ENCODE data around the gene FOXO6. TPM values are rescaled to one million over a fixed set of nuclear protein-coding genes. Genes with fewer than 3 reads are reported as not detected.

The FOXO6 gene
- total and polyA plus RNA-seq, 2 of the 13 experiments (the other 11 are each of a cell fraction or from before 2014, with no cell fraction given): 0.13 TPM; not detected in 1

DNA sequence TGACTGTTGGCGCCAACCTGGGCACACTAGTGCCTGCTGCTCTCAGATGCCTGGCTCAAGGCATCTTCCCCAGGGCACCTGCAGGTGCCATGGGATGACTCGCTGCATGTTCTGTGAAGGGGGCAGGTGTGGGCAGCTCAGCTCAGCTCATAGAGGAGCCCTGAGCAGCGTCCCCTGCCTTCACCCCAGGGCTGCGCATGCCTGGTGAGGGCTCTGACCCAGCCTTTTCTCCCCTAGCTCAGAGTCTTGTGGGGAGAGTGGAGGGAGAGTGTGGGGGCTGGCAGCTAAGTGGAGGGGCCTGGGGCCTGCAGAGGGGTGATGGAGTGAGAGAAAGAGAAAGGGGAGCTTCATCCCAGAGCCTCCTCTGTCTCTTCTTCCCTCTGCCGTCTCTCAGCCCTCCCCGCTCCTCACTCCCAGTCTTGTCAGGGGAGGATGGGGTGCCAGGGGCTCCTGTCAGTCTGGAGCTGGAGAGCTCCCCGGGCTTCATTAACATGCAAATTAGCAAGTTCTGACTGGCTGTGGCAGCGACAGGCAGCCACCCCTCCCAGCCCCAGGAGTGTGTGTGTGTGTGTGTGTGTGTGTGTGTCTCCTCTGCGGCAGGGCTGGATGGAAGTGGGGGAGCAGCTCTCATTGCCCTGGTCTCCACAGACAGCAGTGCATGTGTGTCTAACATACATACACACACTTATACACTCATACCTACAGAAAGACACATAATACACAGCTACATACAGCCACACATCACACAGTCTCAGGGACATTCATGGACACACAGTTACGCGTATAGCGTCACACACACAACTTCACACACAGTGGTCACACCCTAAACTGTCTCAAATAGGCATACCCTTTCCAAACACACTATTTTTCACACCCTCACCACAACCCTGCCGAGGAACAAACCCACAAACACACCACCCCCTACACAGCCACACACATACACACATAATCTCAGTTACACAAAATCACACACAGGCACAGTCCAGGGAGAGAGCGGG, 34.0 kb downstream of the FOXO6 start (continued):
- TF ChIP-seq ZNF737 (CRISPR knock-in tag; IDR thresholded peaks at IDR 0.05; ENCODE audit: borderline replicate concordance): no peak
- TF ChIP-seq MBD4 (IDR thresholded peaks at IDR 0.05; ENCODE audit: borderline replicate concordance, low read length): no peak

DNA sequence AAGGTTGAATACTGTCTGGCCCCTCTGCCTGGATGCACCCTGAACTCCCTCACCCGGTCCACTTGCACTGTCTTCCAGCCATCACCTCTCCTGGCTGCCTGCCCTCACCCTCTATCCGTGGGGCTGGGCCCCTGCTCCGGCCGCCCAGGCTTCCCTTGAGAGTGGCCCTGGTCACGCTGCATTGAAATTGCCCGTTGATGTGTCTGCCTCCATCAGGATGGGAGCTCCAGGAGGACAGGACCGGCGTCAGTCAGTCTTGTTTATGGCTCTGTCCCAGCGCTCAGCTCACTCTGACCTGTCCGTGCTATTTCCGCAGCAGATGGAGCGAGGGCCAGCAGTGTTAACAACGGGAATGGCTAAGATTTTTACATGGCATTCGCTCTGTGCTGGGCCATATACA, 34.9 kb downstream of the FOXO6 start:
- H3K36me3 ChIP-seq (replicated peaks in 1 of 2; ENCODE audit: control insufficient read depth in 1 of 2, insufficient read depth in 2 of 2, low read length in 2 of 2): no peaks in the 10 kb centered on the region
- TF ChIP-seq MED8 (CRISPR knock-in tag; IDR thresholded peaks at IDR 0.05; ENCODE audit: insufficient replicate concordance): no peak
- no peak for TF ChIP-seq NCOA5 (CRISPR knock-in tag; IDR thresholded peaks at IDR 0.05)
- no peak for TF ChIP-seq ZNF264 (CRISPR knock-in tag; IDR thresholded peaks at IDR 0.05)
- no peak for TF ChIP-seq ZKSCAN1 (IDR thresholded peaks at IDR 0.05; ENCODE audit: low read length)
- no peak for TF ChIP-seq SALL2 (CRISPR knock-in tag; IDR thresholded peaks at IDR 0.05)
- no peak for TF ChIP-seq ZNF543 (CRISPR knock-in tag; IDR thresholded peaks at IDR 0.05)
- no peak for TF ChIP-seq KDM5B (CRISPR knock-in tag; IDR thresholded peaks at IDR 0.05; ENCODE audit: borderline replicate concordance)
- no peak for TF ChIP-seq WIZ (CRISPR knock-in tag; IDR thresholded peaks at IDR 0.05)
- TF ChIP-seq ZNF678 (CRISPR knock-in tag; IDR thresholded peaks at IDR 0.05): no peak
- TF ChIP-seq ZNF296 (CRISPR knock-in tag; conservative IDR thresholded peaks at IDR 0.05): no peak
- TF ChIP-seq, protein P1, sequence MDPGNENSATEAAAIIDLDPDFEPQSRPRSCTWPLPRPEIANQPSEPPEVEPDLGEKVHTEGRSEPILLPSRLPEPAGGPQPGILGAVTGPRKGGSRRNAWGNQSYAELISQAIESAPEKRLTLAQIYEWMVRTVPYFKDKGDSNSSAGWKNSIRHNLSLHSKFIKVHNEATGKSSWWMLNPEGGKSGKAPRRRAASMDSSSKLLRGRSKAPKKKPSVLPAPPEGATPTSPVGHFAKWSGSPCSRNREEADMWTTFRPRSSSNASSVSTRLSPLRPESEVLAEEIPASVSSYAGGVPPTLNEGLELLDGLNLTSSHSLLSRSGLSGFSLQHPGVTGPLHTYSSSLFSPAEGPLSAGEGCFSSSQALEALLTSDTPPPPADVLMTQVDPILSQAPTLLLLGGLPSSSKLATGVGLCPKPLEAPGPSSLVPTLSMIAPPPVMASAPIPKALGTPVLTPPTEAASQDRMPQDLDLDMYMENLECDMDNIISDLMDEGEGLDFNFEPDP (CRISPR knock-in tag; conservative IDR thresholded peaks at IDR 0.05): no peak
- TF ChIP-seq, protein P2, sequence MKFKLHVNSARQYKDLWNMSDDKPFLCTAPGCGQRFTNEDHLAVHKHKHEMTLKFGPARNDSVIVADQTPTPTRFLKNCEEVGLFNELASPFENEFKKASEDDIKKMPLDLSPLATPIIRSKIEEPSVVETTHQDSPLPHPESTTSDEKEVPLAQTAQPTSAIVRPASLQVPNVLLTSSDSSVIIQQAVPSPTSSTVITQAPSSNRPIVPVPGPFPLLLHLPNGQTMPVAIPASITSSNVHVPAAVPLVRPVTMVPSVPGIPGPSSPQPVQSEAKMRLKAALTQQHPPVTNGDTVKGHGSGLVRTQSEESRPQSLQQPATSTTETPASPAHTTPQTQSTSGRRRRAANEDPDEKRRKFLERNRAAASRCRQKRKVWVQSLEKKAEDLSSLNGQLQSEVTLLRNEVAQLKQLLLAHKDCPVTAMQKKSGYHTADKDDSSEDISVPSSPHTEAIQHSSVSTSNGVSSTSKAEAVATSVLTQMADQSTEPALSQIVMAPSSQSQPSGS (CRISPR knock-in tag; IDR thresholded peaks at IDR 0.05): no peak
- TF ChIP-seq MXI1 (IDR thresholded peaks at IDR 0.05; ENCODE audit: borderline replicate concordance, low read depth, low read length): no peak
- H3K79me2 ChIP-seq (ENCODE audit: insufficient read depth, low read length): no peaks in the 10 kb centered on the region
- in situ Hi-C loops (cut with HindIII; ENCODE audit: extremely low pct_ligation_motif_present, low pct_unique_long_range_greater_than_20kb): no loop called here
- ATAC-seq (no peak), DNase-seq (ENCODE audit: low spot score) (no peak), FAIRE-seq (no peak)
- no peaks in the 10 kb centered on the region for H4K20me1 ChIP-seq (ENCODE audit: insufficient read depth, low read length)
- H3K4me3 ChIP-seq (replicated peaks in 1 of 3; ENCODE audit: insufficient read depth in 1 of 3, low read depth in 2 of 3, low read length in 3 of 3): no peak overlapping the region
- BruUV-seq (replicated peaks): no TSS peak
- H3K4me2 ChIP-seq (ENCODE audit: low read depth, low read length): no peak overlapping the region
- H3K27ac ChIP-seq (ENCODE audit: extremely low read length, insufficient read depth, low read length): no peak overlapping the region
- intact Hi-C loops (cut with micrococcal nuclease; ENCODE audit: unreplicated experiment): no loop called here
- WGBS (ENCODE audit: low lambda C conversion rate): 10% methylated on average over 2 of the region's 14 CpGs
- H2AFZ ChIP-seq (ENCODE audit: low read length): no peak overlapping the region
- ChIA-PET CTCF (ENCODE audit: low intra/inter-chr PET ratio, low total read pairs) (no interaction called here), POLR2A (no interaction called here)
- H3K4me1 ChIP-seq (ENCODE audit: insufficient read depth, low read length): no peaks in the 10 kb centered on the region
- no peaks in the 10 kb centered on the region for H3K9me3 ChIP-seq (ENCODE audit: low read length)
- peaks cover 4 to 17% of the 10 kb centered on the region in 2 experiments; a peak in 2 of 5 replicates for H3K27me3 ChIP-seq (ENCODE audit: control insufficient read depth in 1 of 2, insufficient read depth in 2 of 2, low read length in 2 of 2)
- H3K9ac ChIP-seq (ENCODE audit: insufficient read depth, low read depth, low read length): no peak overlapping the region

Measured in HepG2 (cell line).